H1 (cell line): ENCODE results near the gene RELL1. TPM values are rescaled to one million over a fixed set of nuclear protein-coding genes. Genes with fewer than 3 reads are reported as not detected.

ENCODE experiments used
- CTCF ChIA-PET: fragments of 300-600 bp; sonication (Branson Sonifier 250); formaldehyde crosslinking; loops from one replicate; lab custom pipeline; 2021; ENCODE audit not compliant: partially characterized antibody; lab: Charles Lee
- POLR2A ChIA-PET: fragments of 300-600 bp; sonication (Branson Sonifier 250); formaldehyde crosslinking; loops from one replicate; lab custom pipeline; 2021; ENCODE audit warnings: inconsistent platforms; ENCODE audit not compliant: partially characterized antibody; lab: Charles Lee
- DNase-seq, 2 experiments: peaks; one replicate each; pipeline versions ENCODE4 v3.0.0 to v3.0.0-alpha.2; 2010 to 2022; ENCODE audit warnings: low spot score in 2 of 2, low read depth in 1 of 2, mixed read lengths in 1 of 2
- FAIRE-seq: peaks from 2 replicates; lab custom pipeline; 2011; peaks lifted over from hg19 to GRCh38; lab: Jason Lieb, UNC
- H2AFZ ChIP-seq: 2 replicates; pipeline ENCODE4 v1.8.1; 2012; ENCODE audit warnings: low read length, inconsistent platforms
- H2AK5ac ChIP-seq: 2 replicates; pipeline ENCODE4 v1.6.1; 2013; ENCODE audit warnings: low read depth, low read length
- H2BK120ac ChIP-seq: replicated peaks from 2 replicates; pipeline ENCODE3; 2013; ENCODE audit warnings: low read depth, low read length, inconsistent platforms
- H2BK12ac ChIP-seq: 2 replicates; pipeline ENCODE4 v1.6.1; 2013; ENCODE audit warnings: low read depth, low read length
- H2BK15ac ChIP-seq: 2 replicates; pipeline ENCODE4 v1.6.1; 2013; ENCODE audit warnings: low read length
- H2BK20ac ChIP-seq: 2 replicates; pipeline ENCODE4 v1.6.1; 2013; ENCODE audit warnings: low read length
- H2BK5ac ChIP-seq: 2 replicates; pipeline ENCODE4 v1.6.1; 2013; ENCODE audit warnings: low read depth, low read length
- H3K14ac ChIP-seq: 2 replicates; pipeline ENCODE4 v1.6.1; 2013; ENCODE audit warnings: inconsistent platforms; ENCODE audit not compliant: insufficient read length
- H3K18ac ChIP-seq: 2 replicates; pipeline ENCODE4 v1.6.1; 2013; ENCODE audit warnings: low read length; ENCODE audit errors: extremely low read depth
- H3K23ac ChIP-seq: 2 replicates; pipeline ENCODE4 v1.6.1; 2013; ENCODE audit warnings: inconsistent platforms; ENCODE audit not compliant: insufficient read length
- H3K23me2 ChIP-seq: 2 replicates; pipeline ENCODE4 v1.6.1; 2013; ENCODE audit warnings: low read depth, low read length
- H3K27ac ChIP-seq: 2 replicates; pipeline ENCODE4 v1.6.1; 2011; ENCODE audit warnings: low read depth, low read length, inconsistent platforms
- H3K27me3 ChIP-seq, 4 experiments: replicated peaks in 1 of 4; 1 replicate in 1 of 4; 2 replicates in 3 of 4; pipeline versions ENCODE4 v1.6.1 to v1.8.1; 2011 to 2013; ENCODE audit warnings: low read length in 3 of 4, mild to moderate bottlenecking in 3 of 4, inconsistent platforms in 2 of 4, mixed read lengths in 2 of 4, moderate library complexity in 1 of 4; ENCODE audit not compliant: control insufficient read depth in 3 of 4, insufficient read depth in 3 of 4; ENCODE audit errors: extremely low read depth in 1 of 4
- H3K36me3 ChIP-seq, 4 experiments: 2 replicates each; pipeline versions ENCODE4 v1.6.1 to v1.8.1; 2011 to 2013; ENCODE audit warnings: mild to moderate bottlenecking in 4 of 4, low read length in 3 of 4, moderate library complexity in 2 of 4, control low read depth in 1 of 4, inconsistent platforms in 1 of 4; ENCODE audit not compliant: insufficient read depth in 4 of 4, control insufficient read depth in 2 of 4
- H3K4ac ChIP-seq: replicated peaks from 2 replicates; pipeline ENCODE3; 2013; ENCODE audit warnings: low read length, low read depth, mixed read lengths, inconsistent platforms; ENCODE audit not compliant: insufficient read length
- H3K4me1 ChIP-seq, 4 experiments: replicated peaks in 1 of 4; 1 replicate in 1 of 4; 2 replicates in 3 of 4; pipeline versions ENCODE4 v1.6.1 to v1.8.1; 2011 to 2013; ENCODE audit warnings: low read length in 3 of 4, inconsistent platforms in 2 of 4, mixed read lengths in 1 of 4; ENCODE audit not compliant: insufficient read depth in 4 of 4, control insufficient read depth in 3 of 4
- H3K4me2 ChIP-seq, 2 experiments: 2 replicates each; pipeline versions ENCODE4 v1.6.1 to v1.8.1; 2011 to 2013; ENCODE audit warnings: low read depth in 2 of 2, low read length in 2 of 2, control low read depth in 1 of 2, inconsistent platforms in 1 of 2, mild to moderate bottlenecking in 1 of 2; ENCODE audit not compliant: insufficient read depth in 1 of 2
- H3K4me3 ChIP-seq, 4 experiments: fragments of 200-600, 300-600 bp in 1 of 4; sonication (generic), shearing (Covaris generic), sonication (Bioruptor Twin) in 1 of 4; 2 replicates each; pipeline versions ENCODE4 v1.5.1 to v1.8.1; 2011 to 2016; ENCODE audit warnings: low read length in 4 of 4, low read depth in 3 of 4, control low read depth in 2 of 4, inconsistent platforms in 2 of 4, mild to moderate bottlenecking in 2 of 4, mixed read lengths in 1 of 4, moderate library complexity in 1 of 4; ENCODE audit not compliant: insufficient read depth in 2 of 4; ENCODE audit errors: extremely low read depth in 1 of 4
- H3K56ac ChIP-seq: replicated peaks from 2 replicates; pipeline ENCODE3; 2013; ENCODE audit warnings: low read depth, mild to moderate bottlenecking, mixed read lengths, low read length, inconsistent platforms; ENCODE audit not compliant: insufficient read length
- H3K79me1 ChIP-seq: 2 replicates; pipeline ENCODE4 v1.6.1; 2013; ENCODE audit warnings: low read depth, low read length, control low read depth
- H3K79me2 ChIP-seq, 2 experiments: 2 replicates each; pipeline versions ENCODE4 v1.6.1 to v1.8.1; 2012 to 2013; ENCODE audit warnings: low read length in 2 of 2, mild to moderate bottlenecking in 2 of 2, inconsistent platforms in 1 of 2; ENCODE audit not compliant: insufficient read depth in 2 of 2, control insufficient read depth in 1 of 2
- H3K9ac ChIP-seq, 4 experiments: replicated peaks in 1 of 4; 1 replicate in 1 of 4; 2 replicates in 3 of 4; pipeline versions ENCODE4 v1.6.1 to v1.8.1; 2011 to 2013; ENCODE audit warnings: low read depth in 3 of 4, low read length in 3 of 4, control low read depth in 2 of 4, mild to moderate bottlenecking in 2 of 4, moderate library complexity in 2 of 4, inconsistent platforms in 1 of 4; ENCODE audit errors: extremely low read depth in 1 of 4
- H3K9me3 ChIP-seq, 2 experiments: 2 replicates each; pipeline versions ENCODE4 v1.6.1 to v1.8.1; 2012 to 2013; ENCODE audit warnings: mild to moderate bottlenecking in 2 of 2, moderate library complexity in 2 of 2, control low read depth in 1 of 2, inconsistent platforms in 1 of 2, low read depth in 1 of 2, low read length in 1 of 2, mixed read lengths in 1 of 2; ENCODE audit not compliant: insufficient read depth in 2 of 2
- H4K20me1 ChIP-seq, 2 experiments: replicated peaks in 1 of 2; 2 replicates each; pipeline versions ENCODE3 to v1.8.1; 2011 to 2013; ENCODE audit warnings: inconsistent platforms in 2 of 2, low read length in 2 of 2, mild to moderate bottlenecking in 1 of 2; ENCODE audit not compliant: insufficient read depth in 2 of 2, control insufficient read depth in 1 of 2
- H4K5ac ChIP-seq: 2 replicates; pipeline ENCODE4 v1.6.1; 2013; ENCODE audit warnings: low read length, low read depth, mixed read lengths, inconsistent platforms; ENCODE audit not compliant: insufficient read length
- H4K8ac ChIP-seq: 2 replicates; pipeline ENCODE4 v1.8.0; 2013; ENCODE audit warnings: mild to moderate bottlenecking, moderate library complexity, low read length, inconsistent platforms; ENCODE audit not compliant: insufficient read depth; ENCODE audit errors: extremely low read depth
- H4K91ac ChIP-seq: replicated peaks from 2 replicates; pipeline ENCODE3; 2013; ENCODE audit warnings: low read length, mixed read lengths, inconsistent platforms; ENCODE audit not compliant: insufficient read length
- TCF12 ChIP-seq: IDR thresholded peaks from 2 replicates; pipeline ENCODE4 v1.6.1; 2011; ENCODE audit warnings: low read depth, mild to moderate bottlenecking, low read length
- WGBS, 2 experiments: shearing (Covaris generic) in 1 of 2; methylation state at CpG; one replicate each; pipeline versions ENCODE4 v1.1.6 to v1.1.7; 2013 to 2015; ENCODE audit warnings: low lambda C conversion rate in 2 of 2, mixed read lengths in 2 of 2, inconsistent platforms in 1 of 2, low coverage in 1 of 2, missing lambda C conversion rate in 1 of 2; ENCODE audit not compliant: insufficient replicate concordance in 2 of 2, insufficient coverage in 1 of 2, insufficient read length in 1 of 2; ENCODE audit errors: extremely low coverage in 1 of 2, missing lambda C conversion rate in 1 of 2; 5-methylcytosine and 5-hydroxymethylcytosine counted together
- polyA plus RNA-seq, 7 experiments: library from polyadenylated mRNA; depleted of rRNA in 3 of 7; stranded (reverse) in 5 of 7; unstranded in 2 of 7; fragments of >200 nt in 5 of 7; fragments of 200-250 nt in 2 of 7; gene quantifications; 1 replicate in 5 of 7; 2 replicates in 1 of 7; 4 replicates in 1 of 7; pipeline versions ENCODE4 v1.2.1 to v1.2.3, GENCODE V29; 2011 to 2013; ENCODE audit warnings: missing spikeins in 2 of 7, mixed read lengths in 2 of 7
- total RNA-seq: library from RNA; stranded (reverse); fragmentation: NEBNext Ultra II Directional; extraction: Animal tissue kit (Norgen Biotek cat#: 25700); gene quantifications from 2 replicates; pipeline ENCODE4 v1.2.1, GENCODE V29; 2021

The RELL1 gene
- total and polyA plus RNA-seq, 2 of the 8 experiments (the other 6 are each of a cell fraction or from before 2014, with no cell fraction given), result 2.1 to 14.1 TPM

DNA sequence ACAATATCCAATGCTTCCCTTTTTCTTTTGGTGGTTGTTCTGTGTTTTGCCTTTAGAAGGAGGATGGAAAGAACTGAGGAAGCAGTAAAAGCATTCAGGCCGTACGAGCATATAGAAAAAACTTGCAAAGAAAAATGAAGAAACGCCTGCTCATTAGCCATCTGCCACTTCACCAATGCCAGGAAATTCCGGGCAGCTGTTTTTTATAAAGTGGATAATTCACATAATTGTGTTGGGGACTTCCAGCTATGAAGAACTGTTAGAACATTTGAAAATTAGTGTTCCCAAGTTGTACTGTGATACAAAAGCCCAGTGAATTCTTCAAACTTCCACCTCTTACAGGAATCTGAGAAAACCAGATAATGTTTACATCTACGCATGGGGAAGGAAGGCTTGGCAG is 11.7 kb downstream of the RELL1 start:
- H4K20me1 ChIP-seq, result peaks cover 0 to 1% of the 10 kb centered on the region in 2 experiments
- TF ChIP-seq TCF12, result no peak

More for the DNA sequence above, 11.7 kb downstream of the RELL1 start:
- Histone ChIP-seq H3K18ac (no peak overlapping the region), H2BK20ac (no peak overlapping the region), H3K36me3 (no peaks in the 10 kb centered on the region), H3K23ac (no peak overlapping the region), H3K4me1 (no peaks in the 10 kb centered on the region; a peak in 1 of 7 replicates), H3K56ac (no peak overlapping the region), H2AK5ac (no peak overlapping the region), H2AFZ (no peak overlapping the region), H3K27me3 (no peaks in the 10 kb centered on the region), H4K8ac (no peak overlapping the region), H3K9me3 (no peaks in the 10 kb centered on the region), H3K4me3 (no peak overlapping the region), H2BK15ac (no peak overlapping the region), H3K79me1 (no peaks in the 10 kb centered on the region; the same call in 1 of the 2 replicates), H3K4me2 (no peak overlapping the region), H4K91ac (no peak overlapping the region), H3K23me2 (no peaks in the 10 kb centered on the region), H3K27ac (no peak overlapping the region), H3K4ac (no peak overlapping the region), H4K5ac (no peak overlapping the region), H3K9ac (no peak overlapping the region), H2BK120ac (no peak overlapping the region), H3K14ac (no peak overlapping the region), H2BK12ac (no peak overlapping the region), H3K79me2 (peaks cover 0 to 7% of the 10 kb centered on the region in 2 experiments; a peak in 2 of 4 replicates), H2BK5ac (no peak overlapping the region)
- WGBS, 2 experiments, result 72% methylated on average over 5 of the region's 5 CpGs; no CpG with 5 or more reads in 1 of the 2 experiments
- CTCF ChIA-PET, result interaction anchor here (0.6 to 1.4 kb wide), 2 partner anchors 18 to 73 kb away, joined by 3 to 4 read pairs; no protein-coding TSS in a partner anchor
- FAIRE-seq, result no peak
- POLR2A ChIA-PET, result no interaction called here
- no peak for DNase-seq
